Measurements from ENCODE around the gene CNNM2. TPM values are rescaled to one million over a fixed set of nuclear protein-coding genes. Genes with fewer than 3 reads are reported as not detected.
A peak's percentile ranks its signal among the peaks of the same experiment; 100 is the strongest.

Gene CNNM2
- 10 to 100 TPM in 1 of 2 donors, 1 to 10 TPM in 1; 5.5 to 12.0 TPM for total RNA-seq

GRCh38 chr10:102917962-102918816 lies at the start of gene CNNM2:
TSS of gene CNNM2 (plus strand) at chr10:102918294. CDS start at chr10:102918481, 187 bp downstream.
- no peaks in the 10 kb centered on the region for H3K9me3 Mint-ChIP-seq
- ATAC-seq (peak; percentile 90 to 93), DNase-seq (ENCODE audit: low spot score in 2 of 2) (peak; percentile 98 to 99)
- H3K27ac Mint-ChIP-seq: peak within 1 kb of the TSS; percentile 91 to 92
- H3K36me3 Mint-ChIP-seq: peaks cover 0 to 14% of the 10 kb centered on the region in 2 donors

DNA sequence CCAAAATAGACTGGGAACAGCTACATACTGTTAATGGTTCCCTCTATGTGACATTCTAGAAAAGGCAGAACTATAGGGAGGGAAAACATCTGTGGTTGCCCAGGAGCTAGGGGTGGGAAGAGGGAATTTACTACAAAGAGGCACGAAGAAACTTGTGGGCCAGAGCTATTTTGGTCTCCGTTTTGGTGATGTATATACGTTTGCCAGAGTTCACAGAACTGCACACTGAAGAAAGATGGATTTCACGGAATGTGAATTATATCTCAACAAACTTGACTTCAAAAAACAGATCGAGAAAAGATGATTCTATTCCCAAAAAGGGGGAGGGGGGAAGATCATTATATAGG lies 49.2 kb upstream of the CNNM2 start:
- DNase-seq (ENCODE audit: low spot score in 2 of 2) (no peak), ATAC-seq (no peak)
- H3K9me3 Mint-ChIP-seq: no peaks in the 10 kb centered on the region
- no peak overlapping the region for H3K27ac Mint-ChIP-seq
- peaks cover 0 to 5% of the 10 kb centered on the region in 2 donors for H3K36me3 Mint-ChIP-seq

- no peak within 1 kb of the TSS for H3K27ac Mint-ChIP-seq
- peaks cover 0 to 5% of the 10 kb centered on the region in 2 donors for H3K36me3 Mint-ChIP-seq
- no peaks in the 10 kb centered on the region for H3K9me3 Mint-ChIP-seq
- DNase-seq (ENCODE audit: low spot score in 2 of 2) (peak in 1 of 2 donors; percentile 38), ATAC-seq (peak; percentile 63 to 93)
These were observed 48.6 kb upstream of the CNNM2 start, which contains the start of gene AS3MT for GRCh38 chr10:102869258-102870198. TSS of gene AS3MT (plus strand) at chr10:102869470. CDS start at chr10:102869593, 123 bp downstream.

GRCh38 chr10:102870221-102870620 lies 47.9 kb upstream of the CNNM2 start:
- peaks cover 0 to 5% of the 10 kb centered on the region in 2 donors for H3K36me3 Mint-ChIP-seq
- ATAC-seq: no peak
- DNase-seq (ENCODE audit: low spot score in 2 of 2): no peak
- no peak overlapping the region for H3K27ac Mint-ChIP-seq
- H3K9me3 Mint-ChIP-seq: no peaks in the 10 kb centered on the region

GRCh38 chr10:102872163-102872562 lies 45.9 kb upstream of the CNNM2 start:
- no peak overlapping the region for H3K27ac Mint-ChIP-seq
- peaks cover 0 to 5% of the 10 kb centered on the region in 2 donors for H3K36me3 Mint-ChIP-seq
- no peak for DNase-seq (ENCODE audit: low spot score in 2 of 2)
- no peaks in the 10 kb centered on the region for H3K9me3 Mint-ChIP-seq
- ATAC-seq: no peak

DNA sequence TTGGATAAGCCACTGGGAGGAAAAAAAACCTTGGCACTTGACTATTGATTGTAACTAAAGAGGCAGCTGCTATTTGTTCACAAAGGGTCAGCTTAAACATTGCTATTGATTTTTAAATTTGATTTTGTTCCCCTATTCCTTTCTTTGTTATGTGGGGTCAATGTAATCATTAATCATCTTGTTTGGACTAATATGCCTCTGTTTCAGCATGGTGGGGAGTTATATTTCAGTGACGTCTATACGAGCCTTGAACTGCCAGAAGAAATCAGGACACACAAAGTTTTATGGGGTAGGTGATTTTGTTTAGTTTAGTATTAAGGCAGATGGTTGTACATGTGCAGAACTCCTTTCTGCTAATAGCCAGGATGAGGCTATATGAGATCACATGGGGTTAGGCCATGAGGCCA lies 41.3 kb upstream of the CNNM2 start:
- H3K9me3 Mint-ChIP-seq: no peaks in the 10 kb centered on the region
- no peaks in the 10 kb centered on the region for H3K36me3 Mint-ChIP-seq
- H3K27ac Mint-ChIP-seq: no peak overlapping the region
- ATAC-seq (no peak), DNase-seq (ENCODE audit: low spot score in 2 of 2) (no peak)

GRCh38 chr10:102878629-102879028 lies 39.5 kb upstream of the CNNM2 start:
- Mint-ChIP-seq H3K27ac (no peak overlapping the region), H3K36me3 (no peaks in the 10 kb centered on the region), H3K9me3 (no peaks in the 10 kb centered on the region)
- ATAC-seq (no peak), DNase-seq (ENCODE audit: low spot score in 2 of 2) (no peak)

DNA sequence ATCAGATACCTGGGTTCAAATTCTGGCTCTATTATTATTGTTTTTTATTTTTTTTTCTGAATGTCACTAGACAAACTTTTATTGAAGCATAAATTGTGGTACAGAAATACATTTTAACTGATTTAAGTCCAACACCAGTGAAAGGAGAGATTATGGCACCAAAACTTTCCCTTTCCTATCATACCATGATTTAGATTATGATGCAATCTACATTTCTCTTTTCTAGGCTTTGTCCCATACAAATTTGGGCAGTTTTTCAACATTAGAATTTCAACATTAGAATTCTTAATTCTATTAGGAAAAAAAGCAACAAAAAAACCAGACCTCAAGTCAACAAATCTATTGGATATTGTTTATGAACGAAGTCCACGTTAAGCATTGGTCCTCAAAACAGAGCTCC lies 37.8 kb upstream of the CNNM2 start:
- Mint-ChIP-seq H3K27ac (no peak overlapping the region), H3K36me3 (no peaks in the 10 kb centered on the region), H3K9me3 (no peaks in the 10 kb centered on the region)
- no peak for ATAC-seq
- no peak for DNase-seq (ENCODE audit: low spot score in 2 of 2)

- Mint-ChIP-seq H3K36me3 (no peaks in the 10 kb centered on the region), H3K27ac (no peak overlapping the region), H3K9me3 (no peaks in the 10 kb centered on the region)
- ATAC-seq (no peak), DNase-seq (ENCODE audit: low spot score in 2 of 2) (no peak)
These were observed 30.0 kb upstream of the CNNM2 start for GRCh38 chr10:102888048-102888447.

GRCh38 chr10:102894466-102895213 lies 23.5 kb upstream of the CNNM2 start:
- no peak overlapping the region for H3K27ac Mint-ChIP-seq
- ATAC-seq (no peak), DNase-seq (ENCODE audit: low spot score in 2 of 2) (no peak)
- no peaks in the 10 kb centered on the region for H3K36me3 Mint-ChIP-seq
- H3K9me3 Mint-ChIP-seq: no peaks in the 10 kb centered on the region

DNA sequence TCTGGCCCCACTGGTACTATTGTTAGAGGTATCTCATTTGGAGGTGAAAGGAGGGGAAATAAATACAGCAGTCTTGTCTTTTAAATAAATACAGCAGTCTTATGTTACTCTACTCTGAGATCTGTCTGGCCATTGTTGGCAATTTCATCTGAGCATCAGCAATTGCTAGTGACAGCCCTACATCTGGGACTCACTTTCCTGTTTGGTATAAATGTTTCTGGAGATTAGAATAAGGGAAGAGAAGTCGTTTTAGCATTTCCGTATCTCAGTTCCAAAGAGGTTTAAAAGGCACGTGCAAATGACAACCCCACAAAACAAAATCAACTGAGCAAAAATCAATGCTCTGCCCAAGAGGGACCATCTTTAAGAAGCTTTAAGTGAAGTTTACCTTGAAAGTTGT lies 18.1 kb upstream of the CNNM2 start:
- DNase-seq (ENCODE audit: low spot score in 2 of 2): no peak
- ATAC-seq: no peak
- no peak overlapping the region for H3K27ac Mint-ChIP-seq
- no peaks in the 10 kb centered on the region for H3K36me3 Mint-ChIP-seq
- no peaks in the 10 kb centered on the region for H3K9me3 Mint-ChIP-seq

DNA sequence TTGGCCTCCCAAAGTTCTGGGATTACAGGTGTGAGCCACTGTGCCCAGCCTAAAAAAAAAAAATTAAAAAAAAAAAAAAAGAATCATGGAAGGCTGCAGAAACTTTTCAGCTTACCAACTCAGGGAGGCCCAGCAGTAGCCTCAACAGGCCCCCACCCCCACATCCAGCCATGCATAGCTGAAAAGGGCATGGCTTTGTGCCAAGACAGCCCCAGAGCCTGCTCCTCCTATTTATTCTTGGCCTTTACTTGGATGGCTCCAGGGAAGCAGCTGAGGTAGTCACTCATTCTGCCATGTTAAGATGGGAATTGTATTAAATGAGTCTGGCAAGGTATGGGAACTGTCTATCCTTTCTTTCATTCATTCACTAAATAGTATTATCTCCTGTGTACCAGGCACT lies 13.7 kb upstream of the CNNM2 start:
- H3K36me3 Mint-ChIP-seq: no peaks in the 10 kb centered on the region
- ATAC-seq: no peak

GRCh38 chr10:102906507-102906906 lies 11.6 kb upstream of the CNNM2 start:
- H3K36me3 Mint-ChIP-seq: no peaks in the 10 kb centered on the region
- no peak for DNase-seq (ENCODE audit: low spot score in 2 of 2)
- ATAC-seq: no peak
- no peak overlapping the region for H3K27ac Mint-ChIP-seq
- no peaks in the 10 kb centered on the region for H3K9me3 Mint-ChIP-seq

More for the DNA sequence above, 13.7 kb upstream of the CNNM2 start:
- H3K27ac Mint-ChIP-seq: no peak overlapping the region
- no peak for DNase-seq (ENCODE audit: low spot score in 2 of 2)
- H3K9me3 Mint-ChIP-seq: no peaks in the 10 kb centered on the region

- ATAC-seq (no peak), DNase-seq (ENCODE audit: low spot score in 2 of 2) (no peak)
- no peaks in the 10 kb centered on the region for H3K9me3 Mint-ChIP-seq
- no peak overlapping the region for H3K27ac Mint-ChIP-seq
- peaks cover 0 to 7% of the 10 kb centered on the region in 2 donors for H3K36me3 Mint-ChIP-seq
These were observed 3.3 kb upstream of the CNNM2 start for GRCh38 chr10:102914781-102915180.

DNA sequence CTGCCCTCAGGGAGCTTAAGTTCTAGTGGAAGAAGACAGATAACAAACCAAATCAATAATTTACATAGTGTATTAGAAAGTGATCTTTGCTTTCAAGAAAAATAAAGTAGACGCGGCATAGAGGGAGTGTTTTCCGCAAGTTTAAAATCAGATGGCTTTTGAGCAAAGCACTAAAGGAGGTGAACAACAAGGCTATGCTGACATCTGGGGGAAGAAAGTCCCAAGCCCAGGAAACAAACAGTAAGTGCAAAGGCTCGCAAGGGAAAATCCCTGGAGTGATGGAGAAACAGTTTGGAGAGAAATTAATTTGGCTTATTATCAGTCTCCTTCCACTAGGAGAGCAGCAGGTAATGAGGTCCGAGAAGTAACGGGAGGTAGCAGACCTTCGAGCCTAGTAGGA lies 1.9 kb upstream of the CNNM2 start:
- ATAC-seq (no peak), DNase-seq (ENCODE audit: low spot score in 2 of 2) (no peak)
- Mint-ChIP-seq H3K27ac (peak overlapping the region in 1 of 2 donors; percentile 2), H3K36me3 (peaks cover 0 to 14% of the 10 kb centered on the region in 2 donors), H3K9me3 (no peaks in the 10 kb centered on the region)

DNA sequence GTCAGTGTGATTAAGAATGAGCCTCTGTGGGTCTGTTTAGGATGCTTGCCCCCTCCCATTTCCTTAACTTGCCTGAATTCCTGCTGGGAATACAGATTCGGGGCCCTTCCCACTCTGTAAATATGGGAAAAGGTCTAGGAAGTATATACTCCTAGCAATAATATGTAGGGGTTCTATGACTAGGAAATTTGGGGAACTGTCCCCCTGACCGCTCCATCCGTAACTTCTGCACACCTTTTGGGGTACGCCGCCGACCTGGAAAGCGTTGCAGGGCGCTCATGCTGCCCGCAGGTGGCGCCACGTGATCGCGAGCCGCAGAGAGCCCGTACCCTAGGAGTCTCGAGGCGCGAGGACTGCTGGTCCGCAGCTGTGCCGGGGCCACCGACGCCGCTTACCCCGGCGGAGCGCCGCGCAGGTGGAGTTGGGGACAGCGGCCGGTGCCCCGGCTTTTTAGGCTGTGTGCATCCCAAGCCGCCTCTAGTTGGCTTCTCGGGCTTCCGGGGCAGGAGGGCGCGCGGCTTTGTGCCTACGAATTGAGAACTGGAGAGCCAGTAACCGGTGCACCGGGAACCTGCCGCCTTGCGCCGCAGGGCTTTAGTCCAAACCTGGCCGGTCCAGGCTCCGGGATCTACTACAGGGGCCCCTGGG lies 656 bp upstream of the CNNM2 start:
- H3K27ac Mint-ChIP-seq: peak overlapping the region; percentile 81 to 92
- peaks cover 0 to 14% of the 10 kb centered on the region in 2 donors for H3K36me3 Mint-ChIP-seq
- no peaks in the 10 kb centered on the region for H3K9me3 Mint-ChIP-seq
- peak; percentile 85 to 87 for DNase-seq (ENCODE audit: low spot score in 2 of 2)
- ATAC-seq: peak; percentile 55 to 56

Data from activated naive CD4-positive, alpha-beta T cell treated with anti-CD3 and anti-CD28 coated beads, Interleukin-2, amount 50 U/mL, for 72 hours (primary cell).